ENCODE results near the gene SCGB1C1. TPM values are rescaled to one million over a fixed set of nuclear protein-coding genes. Genes with fewer than 3 reads are reported as not detected.
A peak's percentile ranks its signal among the peaks of the same experiment; 100 is the strongest.
"Not testable (repeated sequence)": the region's sequence is repeated elsewhere in the genome, so short reads cannot be mapped to it uniquely, and the experiment has no call there.

SCGB1C1 gene
- total RNA-seq: not detected

- CTCF ChIA-PET: interaction anchor here (1.7 kb wide), 1 partner anchor 13 kb away, joined by 3 read pairs; no protein-coding TSS in a partner anchor
- H3K36me3 Mint-ChIP-seq (ENCODE audit: low read depth); H3K27me3 Mint-ChIP-seq (ENCODE audit: low read depth); H3K9me3 Mint-ChIP-seq; DNase-seq; H3K27ac Mint-ChIP-seq; H3K4me1 Mint-ChIP-seq (ENCODE audit: low read depth); H3K4me3 Mint-ChIP-seq; intact Hi-C loops (cut with micrococcal nuclease): not testable (repeated sequence)
Observed at GRCh38 chr11:192674-193128, at the start of gene SCGB1C1. Gene SCGB1C1, plus strand, starts transcription at chr11:193078. Its CDS starts 22 bp downstream, at chr11:193100.

DNA sequence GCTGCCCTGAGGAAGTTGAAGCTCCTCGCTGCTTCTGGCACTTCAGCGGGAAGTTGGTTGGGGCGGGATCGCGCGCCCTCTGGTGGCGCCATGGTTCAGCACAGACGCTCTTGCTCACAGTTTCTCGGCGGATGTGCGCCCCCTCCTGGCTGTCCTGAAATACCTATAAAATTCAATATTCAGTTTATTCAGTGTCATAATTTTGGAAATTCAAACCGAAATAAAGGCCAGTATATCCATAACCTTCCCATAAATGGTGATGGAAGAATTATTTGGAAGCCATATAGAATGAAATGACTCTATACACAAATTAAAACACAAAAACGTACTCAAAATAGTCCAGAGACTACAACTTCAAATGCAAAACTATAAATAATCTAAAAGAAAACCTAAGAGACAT lies 12.6 kb upstream of the SCGB1C1 start:
- peak overlapping the region; percentile 26 for H3K4me3 Mint-ChIP-seq
- H3K36me3 Mint-ChIP-seq (ENCODE audit: low read depth); intact Hi-C loops (cut with micrococcal nuclease); DNase-seq; CTCF ChIA-PET; H3K27me3 Mint-ChIP-seq (ENCODE audit: low read depth); H3K4me1 Mint-ChIP-seq (ENCODE audit: low read depth); H3K9me3 Mint-ChIP-seq; H3K27ac Mint-ChIP-seq: not testable (repeated sequence)

DNA sequence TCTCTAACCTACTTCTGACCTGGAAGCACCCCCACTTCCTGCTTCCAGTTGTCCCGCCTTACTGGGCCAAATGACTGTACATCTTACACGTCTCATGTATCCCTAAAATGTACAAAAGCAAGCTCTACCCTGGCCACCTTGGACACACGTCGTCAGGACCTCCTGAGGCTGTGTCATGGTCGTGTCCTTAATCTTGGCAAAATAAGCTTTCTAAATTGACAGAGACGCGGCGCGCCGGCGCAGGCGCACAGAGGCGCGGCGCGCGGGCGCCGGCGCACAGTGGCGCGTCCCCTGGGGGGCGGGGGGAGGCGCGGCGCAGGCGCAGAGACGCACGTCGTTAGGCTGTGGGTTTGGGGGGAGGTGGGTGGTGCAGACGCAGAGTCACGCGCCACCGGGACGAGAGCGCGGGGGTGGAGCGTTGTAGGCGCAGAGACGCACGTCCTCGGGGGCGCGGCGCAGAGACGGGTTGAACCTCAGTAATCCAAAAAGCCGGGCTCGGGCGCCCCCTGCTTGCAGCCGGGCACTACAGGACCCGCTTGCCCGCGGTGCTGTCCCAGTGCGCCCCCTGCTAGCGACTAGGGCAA lies 3.6 kb upstream of the SCGB1C1 start:
- H3K27me3 Mint-ChIP-seq (ENCODE audit: low read depth); H3K4me3 Mint-ChIP-seq; H3K9me3 Mint-ChIP-seq; H3K36me3 Mint-ChIP-seq (ENCODE audit: low read depth); CTCF ChIA-PET; H3K27ac Mint-ChIP-seq; intact Hi-C loops (cut with micrococcal nuclease); H3K4me1 Mint-ChIP-seq (ENCODE audit: low read depth): not testable (repeated sequence)
- peak; percentile 4 for DNase-seq

GRCh38 chr11:189843-190311 lies 3.0 kb upstream of the SCGB1C1 start:
- H3K4me3 Mint-ChIP-seq; H3K27me3 Mint-ChIP-seq (ENCODE audit: low read depth); H3K36me3 Mint-ChIP-seq (ENCODE audit: low read depth); H3K27ac Mint-ChIP-seq; H3K4me1 Mint-ChIP-seq (ENCODE audit: low read depth); CTCF ChIA-PET; H3K9me3 Mint-ChIP-seq; intact Hi-C loops (cut with micrococcal nuclease): not testable (repeated sequence)
- peak; percentile 67 for DNase-seq

- H3K9me3 Mint-ChIP-seq; H3K36me3 Mint-ChIP-seq (ENCODE audit: low read depth); H3K4me3 Mint-ChIP-seq; H3K27me3 Mint-ChIP-seq (ENCODE audit: low read depth); DNase-seq; CTCF ChIA-PET; H3K4me1 Mint-ChIP-seq (ENCODE audit: low read depth); intact Hi-C loops (cut with micrococcal nuclease); H3K27ac Mint-ChIP-seq: not testable (repeated sequence)
Observed at GRCh38 chr11:190546-190945, 2.3 kb upstream of the SCGB1C1 start.

DNA sequence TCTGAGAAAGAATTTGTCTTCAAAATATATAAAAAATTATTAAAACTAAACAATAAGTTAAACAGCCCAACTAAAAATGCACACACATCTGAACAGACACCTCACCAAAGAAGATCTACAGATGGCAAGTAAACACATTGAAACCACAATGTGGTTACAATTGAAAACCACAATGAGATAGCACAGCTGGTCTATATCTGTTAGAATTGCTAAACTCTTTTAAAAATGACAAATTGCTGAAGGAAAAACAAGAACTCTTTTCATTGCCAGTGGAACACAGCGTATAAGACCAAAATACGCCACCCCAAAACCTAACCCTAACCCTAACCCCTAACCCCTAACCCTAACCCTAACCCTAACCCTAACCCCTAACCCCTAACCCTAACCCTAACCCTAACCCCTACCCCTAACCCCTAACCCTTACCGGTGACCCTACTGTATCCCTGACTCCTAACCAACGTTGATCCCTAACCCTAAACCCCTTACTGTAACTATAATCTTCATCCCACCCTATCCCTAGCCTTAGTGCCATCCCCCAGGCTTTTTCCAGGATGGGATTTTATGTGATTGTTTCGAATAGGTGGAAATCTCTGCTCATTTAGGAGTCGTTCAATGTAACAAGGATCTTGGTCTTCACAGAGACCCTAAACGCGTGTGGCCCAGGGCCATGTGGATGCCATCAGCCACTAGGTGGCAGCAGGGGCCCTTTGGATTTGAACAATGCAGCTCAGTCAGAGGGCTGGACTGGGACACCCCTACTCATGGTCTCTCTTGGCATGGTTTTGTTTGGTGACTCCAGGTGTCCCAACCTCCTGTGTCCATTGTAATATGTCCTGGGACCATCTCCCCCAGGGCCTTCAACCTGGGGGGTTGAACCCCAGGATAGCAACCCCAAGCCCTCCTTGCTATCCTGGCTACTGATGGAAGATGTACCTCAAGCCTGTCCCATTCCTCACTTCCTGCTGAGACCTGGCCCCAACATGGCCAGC lies 1.1 kb upstream of the SCGB1C1 start:
- H3K36me3 Mint-ChIP-seq (ENCODE audit: low read depth); H3K4me1 Mint-ChIP-seq (ENCODE audit: low read depth); H3K9me3 Mint-ChIP-seq; H3K27ac Mint-ChIP-seq; H3K4me3 Mint-ChIP-seq; intact Hi-C loops (cut with micrococcal nuclease); H3K27me3 Mint-ChIP-seq (ENCODE audit: low read depth): not testable (repeated sequence)
- peak; percentile 56 for DNase-seq
- CTCF ChIA-PET: interaction anchor here (1.2 to 1.7 kb wide), 2 partner anchors 13 to 168 kb away, joined by 3 read pairs; no protein-coding TSS in a partner anchor

GRCh38 chr11:193481-193880 lies 603 bp downstream of the SCGB1C1 start:
- H3K4me3 Mint-ChIP-seq; intact Hi-C loops (cut with micrococcal nuclease); H3K27me3 Mint-ChIP-seq (ENCODE audit: low read depth); H3K36me3 Mint-ChIP-seq (ENCODE audit: low read depth); CTCF ChIA-PET; H3K4me1 Mint-ChIP-seq (ENCODE audit: low read depth); H3K27ac Mint-ChIP-seq; H3K9me3 Mint-ChIP-seq; DNase-seq: not testable (repeated sequence)

- H3K36me3 Mint-ChIP-seq (ENCODE audit: low read depth): peaks cover 6% of the 10 kb centered on the region
- H3K4me1 Mint-ChIP-seq (ENCODE audit: low read depth): peaks cover 18% of the 10 kb centered on the region
- H3K27ac Mint-ChIP-seq: no peak overlapping the region
- no peak overlapping the region for H3K4me3 Mint-ChIP-seq
- intact Hi-C loops (cut with micrococcal nuclease): no loop called here
- no peak for DNase-seq
- CTCF ChIA-PET: interaction anchor here (0.8 kb wide), 1 partner anchor 56 kb away, joined by 4 read pairs; no protein-coding TSS in a partner anchor
- no peaks in the 10 kb centered on the region for H3K9me3 Mint-ChIP-seq
- no peaks in the 10 kb centered on the region for H3K27me3 Mint-ChIP-seq (ENCODE audit: low read depth)
Observed at GRCh38 chr11:196786-197731, 4.2 kb downstream of the SCGB1C1 start.

DNA sequence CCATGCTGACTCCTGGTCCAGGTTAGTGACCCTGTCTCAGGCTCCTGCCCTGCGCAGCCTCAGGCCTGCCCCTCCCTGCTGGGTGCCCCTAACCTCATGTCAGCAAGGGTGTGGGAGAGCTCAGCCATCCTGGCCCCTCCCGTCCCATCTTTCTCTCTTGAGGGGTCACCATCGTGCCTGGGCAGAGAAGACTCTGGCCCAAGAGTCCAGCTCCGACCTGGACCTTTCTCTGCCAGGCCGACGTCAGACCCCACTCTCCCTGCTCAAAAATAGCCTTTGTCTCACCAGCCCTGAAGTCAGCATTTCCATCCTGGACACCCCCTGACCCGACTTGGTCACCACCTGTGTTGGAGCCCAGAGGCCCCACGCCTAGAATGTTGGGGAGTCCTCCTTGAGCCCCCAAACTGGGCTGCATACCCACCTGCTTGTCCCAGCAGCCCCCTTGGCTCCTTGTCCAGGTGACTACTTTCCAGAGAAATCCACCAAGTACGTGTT lies 4.9 kb downstream of the SCGB1C1 start:
- Mint-ChIP-seq H3K9me3 (no peaks in the 10 kb centered on the region), H3K27ac (no peak overlapping the region), H3K4me3 (no peak overlapping the region), H3K36me3 (ENCODE audit: low read depth) (peaks cover 6% of the 10 kb centered on the region), H3K27me3 (ENCODE audit: low read depth) (no peaks in the 10 kb centered on the region), H3K4me1 (ENCODE audit: low read depth) (peaks cover 22% of the 10 kb centered on the region)
- intact Hi-C loops (cut with micrococcal nuclease): no loop called here
- CTCF ChIA-PET: no interaction called here
- peak; percentile 3 for DNase-seq

DNA sequence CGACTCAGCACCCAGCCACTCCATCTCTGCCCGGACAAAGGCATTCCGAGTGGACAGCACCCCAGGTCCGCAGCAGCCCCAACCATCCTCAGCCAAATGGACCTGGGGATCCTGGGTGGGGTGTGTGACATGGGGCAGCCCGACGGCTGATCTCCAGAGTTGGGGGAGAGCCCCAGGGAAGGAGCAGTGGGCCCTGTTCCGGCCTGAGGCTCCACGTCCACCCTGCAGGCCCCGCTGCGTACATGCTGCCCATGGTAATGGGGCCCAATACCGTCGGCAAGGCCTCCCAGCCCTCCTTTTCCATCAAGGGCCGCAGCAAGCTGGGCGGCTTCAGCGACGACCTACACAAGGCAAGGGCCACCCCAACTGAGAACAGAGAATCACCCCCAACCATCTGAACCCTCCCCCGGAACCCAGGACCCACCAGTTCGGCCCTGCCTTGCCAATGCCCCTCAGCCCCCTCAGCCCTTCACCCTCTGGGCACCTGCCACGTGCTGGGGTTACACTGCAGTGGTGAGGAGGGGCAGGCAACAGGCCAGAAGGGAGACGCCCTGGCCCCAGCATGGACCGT lies 5.4 kb downstream of the SCGB1C1 start:
- CTCF ChIA-PET: no interaction called here
- no peak overlapping the region for H3K27ac Mint-ChIP-seq

DNA sequence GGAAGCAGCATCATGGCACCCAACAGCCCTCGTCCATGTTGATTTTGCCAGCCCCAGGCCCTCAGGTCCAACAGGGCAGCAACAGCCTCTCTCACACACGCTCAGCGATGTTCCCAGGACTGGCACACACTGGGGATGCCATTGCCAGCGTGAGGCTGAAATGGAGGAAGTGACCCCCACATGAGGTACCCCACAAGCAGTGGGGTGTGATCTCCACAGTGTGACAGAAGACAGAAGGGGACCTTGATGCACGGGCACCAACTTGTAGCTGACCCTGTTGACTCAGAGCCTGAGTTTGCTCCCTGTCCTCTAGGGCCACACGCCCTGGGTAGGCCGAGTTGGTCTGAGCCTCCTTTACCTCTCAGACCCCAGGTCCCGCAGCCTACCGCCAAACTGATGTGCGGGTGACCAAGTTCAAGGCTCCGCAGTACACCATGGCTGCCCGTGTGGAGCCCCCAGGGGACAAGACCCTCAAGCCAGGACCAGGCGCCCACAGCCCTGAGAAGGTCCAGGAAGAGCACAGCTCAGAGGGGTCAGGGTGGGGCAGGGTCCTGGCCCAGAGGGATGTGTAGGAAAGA lies 6.2 kb downstream of the SCGB1C1 start:
- CTCF ChIA-PET: no interaction called here
- H3K4me3 Mint-ChIP-seq: no peak overlapping the region
- peaks cover 35% of the 10 kb centered on the region for H3K4me1 Mint-ChIP-seq (ENCODE audit: low read depth)
- no peak overlapping the region for H3K27ac Mint-ChIP-seq
- DNase-seq: no peak
- H3K27me3 Mint-ChIP-seq (ENCODE audit: low read depth): no peaks in the 10 kb centered on the region
- intact Hi-C loops (cut with micrococcal nuclease): no loop called here
- no peaks in the 10 kb centered on the region for H3K9me3 Mint-ChIP-seq
- H3K36me3 Mint-ChIP-seq (ENCODE audit: low read depth): peaks cover 9% of the 10 kb centered on the region

More for the DNA sequence above, 5.4 kb downstream of the SCGB1C1 start:
- Mint-ChIP-seq H3K27me3 (ENCODE audit: low read depth) (no peaks in the 10 kb centered on the region), H3K36me3 (ENCODE audit: low read depth) (peaks cover 6% of the 10 kb centered on the region), H3K4me1 (ENCODE audit: low read depth) (peaks cover 28% of the 10 kb centered on the region), H3K4me3 (no peak overlapping the region), H3K9me3 (no peaks in the 10 kb centered on the region)
- intact Hi-C loops (cut with micrococcal nuclease): no loop called here
- no peak for DNase-seq
